Colonic mucosa (tissue), 4 donors: ENCODE measurements around the gene PCNX3. TPM values are rescaled to one million over a fixed set of nuclear protein-coding genes. Genes with fewer than 3 reads are reported as not detected.
"Not testable (repeated sequence)": the region's sequence is repeated elsewhere in the genome, so short reads cannot be mapped to it uniquely, and the experiment has no call there.

ENCODE experiments used
- DNase-seq: peaks from one replicate; pipeline ENCODE4 v3.0.0-alpha.2; 2020
- H3K27ac ChIP-seq: fragments of 200-600 bp; one replicate; pipeline ENCODE4 v1.8.0; 2021
- H3K27me3 ChIP-seq: fragments of 200-600 bp; one replicate; pipeline ENCODE4 v1.8.0; 2021
- H3K36me3 ChIP-seq: fragments of 200-600 bp; one replicate; pipeline ENCODE4 v1.8.0; 2021
- H3K4me1 ChIP-seq: fragments of 200-600 bp; one replicate; pipeline ENCODE4 v1.8.0; 2021; ENCODE audit warnings: mild to moderate bottlenecking
- H3K4me3 ChIP-seq: fragments of 200-600 bp; one replicate; pipeline ENCODE4 v1.8.0; 2021
- H3K9ac ChIP-seq, 2 donors: one replicate each; pipeline ENCODE4 v1.7.0; 2013; ENCODE audit warnings: control low read depth in 2 of 2, low read depth in 2 of 2, low read length in 2 of 2
- H3K9me3 ChIP-seq: fragments of 200-600 bp; one replicate; pipeline ENCODE4 v1.8.0; 2021
- intact Hi-C: fragments of 100-400 bp; cut with DNase I; formaldehyde crosslinking; loops from one replicate; pipeline ENCODE4 v1.14.1; 2022
- total RNA-seq, 2 donors: library from RNA; stranded (reverse); fragmentation: NEBNext Ultra II Directional in 1 of 2; extraction: Animal tissue kit (Norgen Biotek cat#: 25700) in 1 of 2; gene quantifications; one replicate each; pipeline ENCODE4 v1.2.1, GENCODE V29; 2021
- TF ChIP-seq, protein P1 (sequence below): fragments of 200-600 bp; IDR thresholded peaks from one replicate; pipeline ENCODE4 v1.8.0; 2022; ENCODE audit warnings: antibody characterized with exemption, mild to moderate bottlenecking
- donor health status: healthy.
- donor health status: DM: no; HTN: no; CAD: no.
- donor health status: DM: no; HTN: no; CAD: no.

Gene PCNX3
- total RNA-seq, 2 donors from 2014 or later: 41.5 to 72.4 TPM

DNA sequence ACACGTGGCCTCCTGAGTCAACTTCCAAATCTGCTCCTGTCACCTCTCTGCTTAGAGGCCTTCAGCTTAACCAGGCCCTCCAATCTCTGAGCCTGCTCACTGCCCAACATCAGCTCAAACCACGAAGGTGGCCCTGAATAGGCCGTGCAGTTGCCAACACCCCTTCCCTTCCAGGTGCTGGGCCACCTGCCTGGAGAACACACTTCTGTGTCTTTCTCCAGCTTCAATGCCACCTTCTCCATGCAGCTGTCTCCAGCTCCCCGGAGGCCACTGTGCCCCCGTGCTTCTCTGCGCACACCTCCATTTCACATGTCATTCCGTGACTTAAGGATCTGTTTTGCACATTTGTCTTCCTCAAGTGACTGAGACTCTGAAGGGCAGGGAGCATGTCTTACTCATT, 41.9 kb downstream of the PCNX3 start:
- intact Hi-C loops: no loop called here
- no peak overlapping the region for H3K9ac ChIP-seq
- TF ChIP-seq, protein P1, sequence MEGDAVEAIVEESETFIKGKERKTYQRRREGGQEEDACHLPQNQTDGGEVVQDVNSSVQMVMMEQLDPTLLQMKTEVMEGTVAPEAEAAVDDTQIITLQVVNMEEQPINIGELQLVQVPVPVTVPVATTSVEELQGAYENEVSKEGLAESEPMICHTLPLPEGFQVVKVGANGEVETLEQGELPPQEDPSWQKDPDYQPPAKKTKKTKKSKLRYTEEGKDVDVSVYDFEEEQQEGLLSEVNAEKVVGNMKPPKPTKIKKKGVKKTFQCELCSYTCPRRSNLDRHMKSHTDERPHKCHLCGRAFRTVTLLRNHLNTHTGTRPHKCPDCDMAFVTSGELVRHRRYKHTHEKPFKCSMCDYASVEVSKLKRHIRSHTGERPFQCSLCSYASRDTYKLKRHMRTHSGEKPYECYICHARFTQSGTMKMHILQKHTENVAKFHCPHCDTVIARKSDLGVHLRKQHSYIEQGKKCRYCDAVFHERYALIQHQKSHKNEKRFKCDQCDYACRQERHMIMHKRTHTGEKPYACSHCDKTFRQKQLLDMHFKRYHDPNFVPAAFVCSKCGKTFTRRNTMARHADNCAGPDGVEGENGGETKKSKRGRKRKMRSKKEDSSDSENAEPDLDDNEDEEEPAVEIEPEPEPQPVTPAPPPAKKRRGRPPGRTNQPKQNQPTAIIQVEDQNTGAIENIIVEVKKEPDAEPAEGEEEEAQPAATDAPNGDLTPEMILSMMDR: no peak
- no peaks in the 10 kb centered on the region for H3K27me3 ChIP-seq
- H3K27ac ChIP-seq: no peak overlapping the region
- H3K36me3 ChIP-seq: peaks cover 16% of the 10 kb centered on the region
- DNase-seq: no peak
- no peaks in the 10 kb centered on the region for H3K9me3 ChIP-seq
- H3K4me3 ChIP-seq: no peak overlapping the region
- peaks cover 22% of the 10 kb centered on the region for H3K4me1 ChIP-seq

DNA sequence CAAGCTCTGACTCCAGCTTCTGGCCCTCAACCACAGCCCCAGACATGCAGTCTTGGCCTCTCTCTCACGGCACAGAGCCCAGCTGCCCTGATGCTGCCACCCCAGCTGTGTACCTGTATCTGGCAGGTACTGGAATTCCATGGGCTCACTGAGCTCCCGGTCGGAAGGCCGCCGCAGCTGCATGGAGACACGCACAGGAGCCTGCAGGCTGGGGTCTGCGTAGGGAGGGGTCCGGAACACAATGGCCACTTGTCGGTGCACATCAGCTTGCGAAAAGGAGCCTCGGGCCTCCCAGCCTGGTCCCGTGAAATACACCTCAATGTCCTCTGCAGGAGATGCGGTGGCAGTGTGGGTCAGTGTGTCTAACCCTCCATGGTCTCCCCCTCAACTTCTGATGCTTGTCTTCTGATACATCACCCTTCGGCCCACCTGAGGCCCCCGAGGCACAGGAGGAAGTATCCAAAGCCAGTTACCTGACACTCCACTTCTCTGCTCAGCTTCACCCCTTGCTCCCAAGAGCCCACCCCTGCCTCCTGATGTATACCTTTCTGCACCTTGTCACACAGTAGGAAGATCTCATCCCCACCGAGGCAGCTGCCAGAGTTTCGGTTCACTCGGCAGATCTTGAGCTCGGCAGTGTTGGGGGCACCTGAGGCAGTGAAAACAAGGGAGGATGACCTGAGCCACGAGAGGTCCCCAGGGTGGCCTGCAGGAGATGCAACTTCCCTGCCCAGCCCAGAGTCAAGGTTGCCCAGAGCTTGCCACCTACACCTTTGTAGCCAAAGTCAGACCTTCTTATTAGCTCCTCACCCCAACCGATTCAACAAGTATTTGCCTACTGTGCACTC, 42.8 kb downstream of the PCNX3 start:
- Histone ChIP-seq H3K36me3 (peaks cover 16% of the 10 kb centered on the region), H3K9me3 (no peaks in the 10 kb centered on the region), H3K4me3 (no peak overlapping the region), H3K27me3 (no peaks in the 10 kb centered on the region), H3K27ac (no peak overlapping the region), H3K4me1 (peaks cover 19% of the 10 kb centered on the region), H3K9ac (no peak overlapping the region)
- DNase-seq: no peak
- TF ChIP-seq, protein P1: no peak
- intact Hi-C loops: no loop called here

DNA sequence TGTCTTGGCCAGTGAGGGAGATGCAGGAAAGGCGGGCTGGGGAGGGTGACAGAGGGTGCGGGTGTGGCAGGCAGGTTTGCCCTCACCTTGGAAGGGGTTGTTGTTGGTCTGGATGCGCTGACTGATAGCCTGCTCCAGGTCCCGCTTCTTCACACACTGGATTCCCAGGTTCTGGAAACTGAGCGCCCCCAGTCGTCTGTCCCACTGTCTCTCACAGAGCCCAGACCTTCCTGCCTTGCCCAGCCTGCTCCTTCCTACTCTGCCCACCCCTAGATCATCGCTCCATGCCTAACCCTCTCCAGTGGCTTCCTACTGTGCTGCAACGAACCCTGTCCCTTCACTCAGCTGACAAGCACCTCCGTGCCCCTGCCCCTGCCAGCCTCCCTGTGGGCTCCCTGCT, 44.5 kb downstream of the PCNX3 start:
- no peak overlapping the region for H3K4me3 ChIP-seq
- intact Hi-C loops: no loop called here
- TF ChIP-seq, protein P1: no peak
- H3K4me1 ChIP-seq: peaks cover 8% of the 10 kb centered on the region
- no peaks in the 10 kb centered on the region for H3K9me3 ChIP-seq
- H3K27me3 ChIP-seq: no peaks in the 10 kb centered on the region
- H3K36me3 ChIP-seq: peaks cover 16% of the 10 kb centered on the region
- H3K27ac ChIP-seq: peak overlapping the region; percentile 1
- DNase-seq: no peak
- H3K9ac ChIP-seq: no peak overlapping the region

DNA sequence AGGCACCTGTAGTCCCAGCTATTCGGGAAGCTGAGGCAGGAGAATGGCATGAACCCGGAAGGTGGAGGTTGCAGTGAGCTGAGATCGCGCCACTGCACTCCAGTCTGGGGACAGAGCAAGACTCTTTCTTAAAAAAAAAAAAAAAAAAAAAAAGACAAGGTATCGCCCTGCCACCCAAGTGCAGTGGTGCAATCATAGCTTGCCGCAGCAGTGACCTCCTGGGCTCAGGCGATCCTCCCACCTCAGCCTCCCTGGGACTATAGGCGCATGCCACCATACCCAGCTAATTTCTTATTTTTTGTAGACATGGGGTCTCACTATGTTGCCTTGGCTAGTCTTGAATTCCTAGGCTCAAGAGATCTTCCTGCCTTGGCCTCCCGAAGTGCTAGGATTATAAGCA, 45.3 kb downstream of the PCNX3 start:
- intact Hi-C loops, H3K4me1 ChIP-seq, H3K9me3 ChIP-seq, H3K4me3 ChIP-seq, DNase-seq, H3K9ac ChIP-seq, H3K27ac ChIP-seq, H3K27me3 ChIP-seq: not testable (repeated sequence)
- H3K36me3 ChIP-seq: peaks cover 15% of the 10 kb centered on the region

DNA sequence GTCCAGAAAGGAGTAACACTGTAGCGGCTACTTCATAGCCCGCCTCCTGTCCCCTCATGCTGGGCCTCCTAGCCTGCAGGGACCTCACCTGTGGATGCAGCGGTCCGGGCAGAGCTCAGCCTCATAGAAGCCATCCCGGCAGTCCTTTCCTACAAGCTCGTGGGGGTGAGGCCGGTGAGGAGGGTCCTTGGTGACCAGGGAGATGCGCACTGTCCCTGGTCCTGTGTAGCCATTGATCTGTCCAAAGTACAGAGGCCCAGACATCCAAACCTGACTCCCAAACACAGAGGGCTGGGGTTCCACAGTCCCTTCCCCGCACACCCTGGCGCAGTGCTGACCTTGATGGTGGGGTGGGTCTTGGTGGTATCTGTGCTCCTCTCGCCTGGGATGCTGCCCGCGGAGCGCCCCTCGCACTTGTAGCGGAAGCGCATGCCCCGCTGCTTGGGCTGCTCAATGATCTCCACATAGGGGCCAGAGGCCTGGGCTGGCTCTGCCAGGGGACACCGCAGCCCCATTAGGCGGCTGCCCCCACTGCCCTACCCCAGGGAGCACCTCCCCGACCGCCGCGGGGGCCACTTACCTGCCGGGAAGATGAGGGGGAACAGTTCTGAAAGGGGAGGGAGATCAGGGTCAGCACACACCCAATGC, 46.1 kb downstream of the PCNX3 start:
- H3K4me3 ChIP-seq: peak overlapping the region; percentile 94
- peaks cover 7% of the 10 kb centered on the region for H3K36me3 ChIP-seq
- DNase-seq: no peak
- peak overlapping the region; percentile 97 for H3K27ac ChIP-seq
- peaks cover 8% of the 10 kb centered on the region for H3K4me1 ChIP-seq
- TF ChIP-seq, protein P1: no peak
- peak overlapping the region; percentile 93 to 99 for H3K9ac ChIP-seq
- intact Hi-C loops: no loop called here
- H3K27me3 ChIP-seq: no peaks in the 10 kb centered on the region
- no peaks in the 10 kb centered on the region for H3K9me3 ChIP-seq
